Astrocyte of the spinal cord (primary cell): ENCODE measurements around the gene ARHGAP1.

Experiments used
- DNase-seq: peaks from one replicate; pipeline ENCODE4 v3.0.0; 2011; ENCODE audit warnings: low read depth, low spot score
- H3K4me3 ChIP-seq: 2 replicates; pipeline ENCODE4 v1.5.1; 2011; ENCODE audit warnings: low read depth, mild to moderate bottlenecking, low read length, moderate library complexity
- in situ Hi-C: cut with HindIII; loops from 2 replicates; pipeline ENCODE4 v1.10.0; 2017; ENCODE audit warnings: low sequenced_read_pairs
- TF ChIP-seq, protein P1 (sequence below): IDR thresholded peaks from 2 replicates; pipeline ENCODE4 v1.5.1; 2012; ENCODE audit warnings: low read depth, mild to moderate bottlenecking, low read length, inconsistent platforms

ARHGAP1 gene

DNA sequence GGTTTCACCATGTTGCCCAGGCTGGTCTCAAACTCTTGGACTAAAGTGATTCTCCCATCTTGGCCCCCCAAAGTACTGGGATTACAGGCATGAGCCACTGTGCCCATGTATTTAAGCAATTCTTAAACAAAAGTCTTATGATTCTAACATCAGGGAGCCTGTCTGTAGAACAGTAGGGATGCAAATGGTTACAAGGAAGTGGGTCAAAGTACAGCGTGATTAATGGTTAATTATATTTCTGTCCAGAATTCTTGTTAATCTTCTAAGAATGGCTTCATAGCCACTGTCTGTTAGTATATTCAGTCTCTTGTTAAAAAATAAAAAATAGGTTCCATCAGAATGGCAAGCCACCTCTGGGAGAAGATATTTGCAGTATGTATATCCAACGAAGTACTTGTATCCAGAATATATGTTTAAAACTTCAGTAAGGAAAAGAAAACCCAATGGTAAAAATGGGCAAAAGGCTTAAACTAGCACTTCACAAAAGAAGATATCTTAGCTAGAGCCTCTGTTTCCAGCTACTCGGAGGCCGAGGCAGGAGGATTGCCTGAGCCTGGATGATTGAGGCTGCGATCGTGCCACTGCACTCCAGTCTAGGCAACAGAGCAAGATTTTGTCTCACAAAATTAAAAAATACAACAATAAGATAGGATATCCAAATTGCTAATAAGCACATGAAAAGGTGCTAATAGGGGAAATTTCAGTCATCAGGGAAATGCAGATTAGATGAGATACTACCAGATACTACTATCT is 60.2 kb downstream of the ARHGAP1 start:
- H3K4me3 ChIP-seq: no peak overlapping the region
- TF ChIP-seq, protein P1, sequence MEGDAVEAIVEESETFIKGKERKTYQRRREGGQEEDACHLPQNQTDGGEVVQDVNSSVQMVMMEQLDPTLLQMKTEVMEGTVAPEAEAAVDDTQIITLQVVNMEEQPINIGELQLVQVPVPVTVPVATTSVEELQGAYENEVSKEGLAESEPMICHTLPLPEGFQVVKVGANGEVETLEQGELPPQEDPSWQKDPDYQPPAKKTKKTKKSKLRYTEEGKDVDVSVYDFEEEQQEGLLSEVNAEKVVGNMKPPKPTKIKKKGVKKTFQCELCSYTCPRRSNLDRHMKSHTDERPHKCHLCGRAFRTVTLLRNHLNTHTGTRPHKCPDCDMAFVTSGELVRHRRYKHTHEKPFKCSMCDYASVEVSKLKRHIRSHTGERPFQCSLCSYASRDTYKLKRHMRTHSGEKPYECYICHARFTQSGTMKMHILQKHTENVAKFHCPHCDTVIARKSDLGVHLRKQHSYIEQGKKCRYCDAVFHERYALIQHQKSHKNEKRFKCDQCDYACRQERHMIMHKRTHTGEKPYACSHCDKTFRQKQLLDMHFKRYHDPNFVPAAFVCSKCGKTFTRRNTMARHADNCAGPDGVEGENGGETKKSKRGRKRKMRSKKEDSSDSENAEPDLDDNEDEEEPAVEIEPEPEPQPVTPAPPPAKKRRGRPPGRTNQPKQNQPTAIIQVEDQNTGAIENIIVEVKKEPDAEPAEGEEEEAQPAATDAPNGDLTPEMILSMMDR: no peak
- in situ Hi-C loops: no loop called here
- no peak for DNase-seq

DNA sequence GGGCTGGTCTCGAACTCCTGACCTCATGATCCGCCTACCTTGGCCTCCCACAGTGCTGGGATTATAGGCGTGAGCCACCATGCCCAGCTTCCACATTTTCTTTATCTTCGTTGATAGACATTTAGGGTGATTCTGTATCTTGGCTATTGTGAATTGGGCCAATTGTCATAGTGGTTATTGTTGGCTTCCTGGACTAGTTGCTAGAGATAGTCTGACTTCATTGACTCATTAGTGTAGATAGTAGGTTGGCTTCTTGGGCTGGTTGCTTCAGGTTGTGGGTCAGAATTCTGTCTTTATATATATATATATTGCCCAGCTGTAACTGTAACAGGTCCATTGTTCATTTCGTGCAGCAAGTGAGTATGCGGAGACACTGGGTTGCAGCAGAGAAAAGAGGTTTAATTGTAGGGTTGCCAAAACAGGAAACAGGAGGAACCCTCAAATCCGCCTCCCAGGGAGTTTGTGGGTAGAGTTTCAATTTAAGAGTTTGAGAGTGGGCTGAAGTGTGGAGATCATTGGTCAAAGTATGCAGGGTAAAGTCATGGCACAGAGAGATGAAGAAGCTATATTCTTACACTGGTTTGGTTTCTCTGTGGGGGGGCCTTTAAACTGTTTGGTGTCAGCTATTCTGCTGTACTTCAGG is 61.1 kb downstream of the ARHGAP1 start:
- TF ChIP-seq, protein P1: no peak
- peak; percentile 22 for DNase-seq
- in situ Hi-C loops: no loop called here
- H3K4me3 ChIP-seq: no peak overlapping the region

DNA sequence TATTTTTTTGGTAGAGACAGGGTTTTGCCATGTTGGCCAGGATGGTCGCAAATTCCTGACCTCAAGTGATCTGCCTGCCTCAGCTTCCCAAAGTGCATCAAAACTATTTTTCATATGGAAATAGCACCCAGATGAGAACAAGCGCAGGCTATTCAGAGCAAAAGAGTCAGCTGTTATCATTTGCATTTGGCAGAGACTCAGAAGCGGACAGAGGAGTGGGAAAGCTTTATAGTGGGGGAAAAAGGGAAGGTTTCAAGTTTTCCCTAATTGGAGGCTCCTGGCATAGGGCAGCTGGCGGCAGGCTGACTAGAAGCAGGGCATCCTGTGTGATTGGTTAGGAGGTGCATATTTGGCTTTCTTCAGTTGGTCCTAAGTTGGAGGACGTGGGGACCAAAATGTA is 62.9 kb downstream of the ARHGAP1 start:
- in situ Hi-C loops: no loop called here
- TF ChIP-seq, protein P1: no peak

DNA sequence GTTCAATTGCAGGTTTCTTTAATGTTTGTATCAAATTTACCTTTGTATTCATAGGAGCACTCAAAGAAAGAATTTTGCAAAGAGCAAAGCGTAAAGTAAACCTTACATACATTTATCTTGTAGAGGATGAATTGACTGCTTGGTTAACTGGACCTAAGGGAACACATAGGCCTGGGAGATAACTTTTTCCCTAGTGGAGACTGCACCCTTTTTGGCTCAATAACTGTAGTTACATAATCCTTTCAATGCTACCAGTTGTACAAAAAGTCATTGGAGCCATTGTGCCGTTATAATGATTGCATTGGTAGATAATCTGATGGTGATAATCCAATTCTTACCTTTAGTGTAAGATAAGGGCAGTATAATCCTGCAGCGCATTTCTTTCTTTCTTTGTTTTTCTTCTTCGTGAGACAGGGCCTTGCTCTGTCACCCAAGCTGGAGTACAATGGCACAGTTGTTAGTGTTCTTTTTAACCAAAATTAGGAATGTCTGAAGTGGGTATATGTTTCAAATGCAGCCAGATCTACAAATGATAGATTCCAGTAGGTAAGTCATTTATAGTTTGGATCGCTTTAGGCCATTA is 64.8 kb downstream of the ARHGAP1 start:
- no peak overlapping the region for H3K4me3 ChIP-seq
- in situ Hi-C loops: no loop called here
- no peak for DNase-seq
- TF ChIP-seq, protein P1: no peak

More for the DNA sequence above, 62.9 kb downstream of the ARHGAP1 start:
- no peak for DNase-seq
- no peak overlapping the region for H3K4me3 ChIP-seq

DNA sequence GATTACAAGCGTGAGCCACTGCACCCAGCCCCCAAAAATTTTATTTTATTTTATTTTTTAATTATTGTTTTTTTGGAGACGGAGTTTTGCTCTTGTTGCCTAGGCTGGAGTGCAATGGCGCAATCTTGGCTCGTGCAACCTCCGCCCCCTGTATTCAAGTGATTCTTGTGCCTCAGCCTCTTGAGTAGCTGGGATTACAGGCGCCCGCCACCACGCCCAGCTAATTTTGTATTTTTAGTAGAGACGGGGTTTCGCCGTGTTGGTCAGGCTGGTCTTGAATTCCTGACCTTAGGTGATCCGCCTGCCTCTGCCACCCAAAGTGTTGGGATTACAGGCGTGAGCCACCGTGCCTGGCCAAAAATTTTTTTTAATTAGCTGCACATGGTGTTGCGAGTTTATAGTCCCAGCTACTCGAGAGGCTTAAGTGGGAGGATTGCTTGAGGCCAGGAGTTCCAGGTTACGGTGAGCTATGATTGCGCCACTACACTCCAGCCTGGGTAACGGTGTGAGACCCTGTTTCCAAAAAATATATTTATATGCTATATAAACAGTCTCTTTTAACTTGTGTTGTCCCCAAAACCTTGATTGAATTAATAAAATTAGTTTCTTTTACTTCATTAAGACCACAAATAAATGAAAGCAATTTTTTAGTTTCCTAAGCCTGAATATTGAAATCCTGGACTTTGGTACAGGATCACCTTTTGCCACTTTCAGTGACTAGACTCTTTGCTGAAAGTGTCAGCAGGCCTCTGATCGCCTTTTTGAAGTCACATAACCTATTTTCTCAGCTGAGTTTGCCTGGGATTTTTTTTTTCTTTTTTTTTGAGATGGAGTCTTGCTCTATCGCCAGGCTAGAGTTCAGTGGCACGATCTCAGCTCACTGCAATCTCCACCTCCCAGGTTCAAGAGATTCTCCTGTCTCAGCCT is 66.9 kb downstream of the ARHGAP1 start:
- in situ Hi-C loops: no loop called here
- DNase-seq: no peak
- H3K4me3 ChIP-seq: no peak overlapping the region
- TF ChIP-seq, protein P1: no peak

DNA sequence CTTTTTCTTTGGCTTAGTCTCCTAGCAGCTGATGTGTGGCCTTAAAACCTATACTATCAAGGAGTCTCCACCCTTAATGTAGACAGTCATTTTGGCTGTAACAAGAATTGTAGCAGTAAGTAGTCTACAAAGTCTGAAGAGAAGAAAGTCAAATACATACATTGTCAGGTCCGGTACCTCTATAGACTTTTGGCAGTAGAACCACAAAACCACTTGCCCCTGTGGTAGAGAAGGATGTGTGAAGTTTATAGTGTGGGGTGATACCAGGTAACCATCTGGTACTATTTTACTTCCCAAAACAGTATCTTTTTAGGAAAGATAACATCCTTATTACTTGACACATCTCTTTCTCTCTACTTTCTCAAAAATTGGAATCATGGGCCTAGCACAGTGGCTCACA is 67.9 kb downstream of the ARHGAP1 start:
- H3K4me3 ChIP-seq: no peak overlapping the region
- DNase-seq: no peak
- TF ChIP-seq, protein P1: no peak
- in situ Hi-C loops: no loop called here
